ENCODE measurements around the gene PIF1.

The PIF1 gene

GRCh38 chr15:64792282-64792681 lies 33.2 kb downstream of the PIF1 start:
- Histone ChIP-seq H3K27me3 (no peaks in the 10 kb centered on the region), H3K9me3 (no peaks in the 10 kb centered on the region), H3K36me3 (no peaks in the 10 kb centered on the region), H3K4me1 (no peaks in the 10 kb centered on the region), H3K4me3 (no peak overlapping the region), H3K27ac (no peak overlapping the region)
- no peak for TF ChIP-seq CTCF (IDR thresholded peaks at IDR 0.05)
- no peak for DNase-seq
- intact Hi-C loops (cut with DNase I; ENCODE audit: low total_unique reads): no loop called here

- H3K4me1 ChIP-seq: no peaks in the 10 kb centered on the region
- intact Hi-C loops (cut with DNase I; ENCODE audit: low total_unique reads): no loop called here
- no peak for TF ChIP-seq CTCF (IDR thresholded peaks at IDR 0.05)
Observed at GRCh38 chr15:64791401-64791800, 34.0 kb downstream of the PIF1 start.

GRCh38 chr15:64783796-64784195 lies 41.7 kb downstream of the PIF1 start:
- no peaks in the 10 kb centered on the region for H3K36me3 ChIP-seq
- H3K4me3 ChIP-seq: no peak overlapping the region
- H3K9me3 ChIP-seq: no peaks in the 10 kb centered on the region
- no peak for TF ChIP-seq CTCF (IDR thresholded peaks at IDR 0.05)
- H3K27me3 ChIP-seq: no peaks in the 10 kb centered on the region
- H3K4me1 ChIP-seq: no peaks in the 10 kb centered on the region
- intact Hi-C loops (cut with DNase I; ENCODE audit: low total_unique reads): no loop called here
- DNase-seq: no peak
- H3K27ac ChIP-seq: no peak overlapping the region

More at GRCh38 chr15:64791401-64791800, 34.0 kb downstream of the PIF1 start:
- Histone ChIP-seq H3K36me3 (no peaks in the 10 kb centered on the region), H3K27ac (no peak overlapping the region), H3K27me3 (no peaks in the 10 kb centered on the region), H3K4me3 (no peak overlapping the region), H3K9me3 (no peaks in the 10 kb centered on the region)
- no peak for DNase-seq

- H3K4me3 ChIP-seq: no peak overlapping the region
- no peaks in the 10 kb centered on the region for H3K9me3 ChIP-seq
- TF ChIP-seq CTCF (IDR thresholded peaks at IDR 0.05): no peak
- no peak for DNase-seq
- intact Hi-C loops (cut with DNase I; ENCODE audit: low total_unique reads): no loop called here
- H3K27me3 ChIP-seq: no peaks in the 10 kb centered on the region
- H3K27ac ChIP-seq: no peak overlapping the region
- H3K36me3 ChIP-seq: no peaks in the 10 kb centered on the region
- H3K4me1 ChIP-seq: no peaks in the 10 kb centered on the region
Observed at GRCh38 chr15:64782751-64783150, 42.7 kb downstream of the PIF1 start.

GRCh38 chr15:64781299-64781698 lies 44.1 kb downstream of the PIF1 start:
- no peaks in the 10 kb centered on the region for H3K27me3 ChIP-seq
- TF ChIP-seq CTCF (IDR thresholded peaks at IDR 0.05): no peak
- no peaks in the 10 kb centered on the region for H3K36me3 ChIP-seq
- DNase-seq: no peak
- H3K9me3 ChIP-seq: no peaks in the 10 kb centered on the region
- intact Hi-C loops (cut with DNase I; ENCODE audit: low total_unique reads): no loop called here
- no peak overlapping the region for H3K27ac ChIP-seq
- peaks cover 0 to 13% (median under 1%) of the 10 kb centered on the region in 4 donors for H3K4me1 ChIP-seq
- no peak overlapping the region for H3K4me3 ChIP-seq

GRCh38 chr15:64780600-64781156 lies 44.8 kb downstream of the PIF1 start:
- intact Hi-C loops (cut with DNase I; ENCODE audit: low total_unique reads): no loop called here
- no peak overlapping the region for H3K27ac ChIP-seq
- no peak for DNase-seq
- H3K27me3 ChIP-seq: no peaks in the 10 kb centered on the region
- no peak for TF ChIP-seq CTCF (IDR thresholded peaks at IDR 0.05)
- H3K4me3 ChIP-seq: no peak overlapping the region
- H3K9me3 ChIP-seq: no peaks in the 10 kb centered on the region
- H3K36me3 ChIP-seq: no peaks in the 10 kb centered on the region
- peaks cover 0 to 19% (median 4%) of the 10 kb centered on the region in 4 donors for H3K4me1 ChIP-seq
